Measurements from ENCODE around the gene PRKAG2. TPM values are rescaled to one million over a fixed set of nuclear protein-coding genes. Genes with fewer than 3 reads are reported as not detected.

The PRKAG2 gene
- total and polyA plus RNA-seq, 2 of the 13 experiments (the other 11 are each of a cell fraction or from before 2014, with no cell fraction given), result 0.90 to 1.3 TPM

GRCh38 chr7:151595702-151596350 lies 281.1 kb downstream of the PRKAG2 start:
- 52% methylated on average over 3 of the region's 3 CpGs for WGBS (ENCODE audit: low lambda C conversion rate)
- TF ChIP-seq ZSCAN20 (CRISPR knock-in tag; IDR thresholded peaks at IDR 0.05; ENCODE audit: borderline replicate concordance) (no peak), SMAD3 (CRISPR knock-in tag; IDR thresholded peaks at IDR 0.05) (no peak), LRRFIP1 (CRISPR knock-in tag; conservative IDR thresholded peaks at IDR 0.05) (no peak), KDM6A (CRISPR knock-in tag; IDR thresholded peaks at IDR 0.05; ENCODE audit: low read depth) (no peak), ZNF629 (CRISPR knock-in tag; conservative IDR thresholded peaks at IDR 0.05) (no peak)
- no peak overlapping the region for H2AFZ ChIP-seq (ENCODE audit: low read length)
- in situ Hi-C loops (cut with HindIII; ENCODE audit: extremely low pct_ligation_motif_present, low pct_unique_long_range_greater_than_20kb), result no loop called here
- H3K36me3 ChIP-seq (replicated peaks in 1 of 2; ENCODE audit: control insufficient read depth in 1 of 2, insufficient read depth in 2 of 2, low read length in 2 of 2), result no peaks in the 10 kb centered on the region
- 0 out of 5 replicates have a peak, but pooled peaks cover 0 to under 1% of the 10 kb centered on the region in 2 experiments for H3K27me3 ChIP-seq (ENCODE audit: control insufficient read depth in 1 of 2, insufficient read depth in 2 of 2, low read length in 2 of 2)
- no peak for DNase-seq (ENCODE audit: low spot score)
- H3K9me3 ChIP-seq (ENCODE audit: low read length), result no peaks in the 10 kb centered on the region
- no peaks in the 10 kb centered on the region for H3K79me2 ChIP-seq (ENCODE audit: insufficient read depth, low read length)
- H3K4me1 ChIP-seq (ENCODE audit: insufficient read depth, low read length), result no peaks in the 10 kb centered on the region
- ChIA-PET POLR2A (no interaction called here), CTCF (ENCODE audit: low intra/inter-chr PET ratio, low total read pairs) (no interaction called here)
- no peak overlapping the region for H3K4me2 ChIP-seq (ENCODE audit: low read depth, low read length)
- FAIRE-seq, result no peak
- BruUV-seq (replicated peaks), result no TSS peak
- H3K27ac ChIP-seq (ENCODE audit: extremely low read length, insufficient read depth, low read length), result no peak overlapping the region
- H4K20me1 ChIP-seq (ENCODE audit: insufficient read depth, low read length), result no peaks in the 10 kb centered on the region
- intact Hi-C loops (cut with micrococcal nuclease; ENCODE audit: unreplicated experiment), result no loop called here
- no peak overlapping the region for H3K9ac ChIP-seq (ENCODE audit: insufficient read depth, low read depth, low read length)
- H3K4me3 ChIP-seq (replicated peaks in 1 of 3; ENCODE audit: insufficient read depth in 1 of 3, low read depth in 2 of 3, low read length in 3 of 3), result no peak overlapping the region
- ATAC-seq, result no peak

DNA sequence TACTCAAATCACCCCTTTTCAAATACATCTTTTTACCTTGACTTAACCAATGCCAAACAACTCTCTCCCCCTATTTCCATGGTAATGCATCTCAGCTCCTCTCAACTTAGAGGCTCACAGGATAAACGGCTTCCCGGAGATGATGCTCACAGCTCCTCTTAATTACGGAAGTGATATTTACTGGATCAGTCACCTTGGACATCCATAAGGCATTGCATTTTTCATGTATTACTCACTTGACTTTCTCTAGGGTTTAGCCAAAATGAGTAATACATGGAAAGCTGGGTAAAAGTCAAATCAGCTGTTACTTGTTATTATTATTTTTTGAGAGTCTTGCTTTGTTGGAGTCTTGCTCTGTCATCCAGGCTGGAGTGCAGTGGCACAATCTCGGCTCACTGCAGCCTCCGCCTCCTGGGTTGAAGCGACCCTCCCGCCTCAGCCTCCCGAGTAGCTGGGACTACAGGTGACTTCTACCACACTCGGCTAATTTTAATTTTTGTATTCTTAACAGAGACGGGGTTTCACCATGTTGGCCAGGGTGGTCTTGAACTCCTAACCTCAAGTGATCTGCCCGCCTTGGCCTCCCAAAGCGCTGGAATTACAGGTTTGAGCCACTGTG lies 283.9 kb downstream of the PRKAG2 start:
- ATAC-seq, result no peak
- H3K36me3 ChIP-seq (replicated peaks in 1 of 2; ENCODE audit: control insufficient read depth in 1 of 2, insufficient read depth in 2 of 2, low read length in 2 of 2), result no peaks in the 10 kb centered on the region
- H3K79me2 ChIP-seq (ENCODE audit: insufficient read depth, low read length), result no peaks in the 10 kb centered on the region
- no TSS peak for BruUV-seq (replicated peaks)
- WGBS (ENCODE audit: low lambda C conversion rate), result 71% methylated on average over 12 of the region's 12 CpGs
- in situ Hi-C loops (cut with HindIII; ENCODE audit: extremely low pct_ligation_motif_present, low pct_unique_long_range_greater_than_20kb), result no loop called here
- intact Hi-C loops (cut with micrococcal nuclease; ENCODE audit: unreplicated experiment), result no loop called here
- H3K27me3 ChIP-seq (ENCODE audit: control insufficient read depth in 1 of 2, insufficient read depth in 2 of 2, low read length in 2 of 2), result no peaks in the 10 kb centered on the region
- H3K27ac ChIP-seq (ENCODE audit: extremely low read length, insufficient read depth, low read length), result no peak overlapping the region
- no peak overlapping the region for H2AFZ ChIP-seq (ENCODE audit: low read length)
- H3K4me1 ChIP-seq (ENCODE audit: insufficient read depth, low read length), result no peaks in the 10 kb centered on the region
- CTCF ChIA-PET (ENCODE audit: low intra/inter-chr PET ratio, low total read pairs), result no interaction called here
- FAIRE-seq, result no peak
- no peaks in the 10 kb centered on the region for H3K9me3 ChIP-seq (ENCODE audit: low read length)
- no peak for DNase-seq (ENCODE audit: low spot score)
- no peak overlapping the region for H3K4me2 ChIP-seq (ENCODE audit: low read depth, low read length)
- no peak overlapping the region for H3K9ac ChIP-seq (ENCODE audit: insufficient read depth, low read depth, low read length)
- no peak overlapping the region for H3K4me3 ChIP-seq (replicated peaks in 1 of 3; ENCODE audit: insufficient read depth in 1 of 3, low read depth in 2 of 3, low read length in 3 of 3)
- H4K20me1 ChIP-seq (ENCODE audit: insufficient read depth, low read length), result no peaks in the 10 kb centered on the region
- POLR2A ChIA-PET, result no interaction called here
- TF ChIP-seq ZNF607 (CRISPR knock-in tag; IDR thresholded peaks at IDR 0.05; ENCODE audit: borderline replicate concordance) (no peak), ZBTB10 (CRISPR knock-in tag; IDR thresholded peaks at IDR 0.05; ENCODE audit: borderline replicate concordance) (no peak), HBP1 (CRISPR knock-in tag; IDR thresholded peaks at IDR 0.05; ENCODE audit: low read depth) (no peak), HNF4G (IDR thresholded peaks at IDR 0.05; ENCODE audit: borderline replicate concordance, low read depth, low read length) (no peak), HNF4G (CRISPR knock-in tag; IDR thresholded peaks at IDR 0.05; ENCODE audit: borderline replicate concordance, low read depth) (no peak)
